Measurements from ENCODE around the gene PROKR1. TPM values are rescaled to one million over a fixed set of nuclear protein-coding genes. Genes with fewer than 3 reads are reported as not detected.
A peak's percentile ranks its signal among the peaks of the same experiment; 100 is the strongest.

The PROKR1 gene
- total and polyA plus RNA-seq, 12 donors, result 0.06 to 2.4 (median 0.43) TPM; not detected in 4

DNA sequence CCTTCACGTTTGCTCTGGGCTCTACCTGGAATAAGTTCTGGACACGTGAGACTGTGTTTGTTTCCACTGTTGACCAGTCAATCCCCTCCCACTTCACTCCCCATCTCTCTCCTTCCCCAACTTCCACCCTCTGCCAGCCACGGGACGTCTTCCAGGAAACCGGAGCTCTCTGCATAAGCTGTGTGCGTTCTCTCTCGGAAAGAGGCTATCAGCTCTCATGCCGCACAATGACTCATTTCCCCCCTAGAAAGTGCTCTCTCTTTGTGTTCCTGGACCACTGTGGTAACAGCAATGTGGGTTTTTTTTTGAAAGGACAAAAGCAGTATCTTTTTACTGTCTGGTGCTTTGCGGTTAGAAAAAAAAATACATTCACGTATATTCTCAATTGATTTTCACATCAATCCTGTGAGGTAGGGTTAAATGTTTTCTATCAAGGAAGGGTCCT, 10.2 kb downstream of the PROKR1 start:
- intact Hi-C loops (cut with DNase I), result no loop called here
- 18 to 34% (median 27%) methylated on average over 10 of the region's 10 CpGs for WGBS, 4 donors
- H3K36me3 ChIP-seq (replicated peaks in 1 of 2), result no peaks in the 10 kb centered on the region

GRCh38 chr2:68658266-68658665, 14.9 kb downstream of the PROKR1 start:
- no peaks in the 10 kb centered on the region for H3K36me3 ChIP-seq (replicated peaks in 1 of 2)
- intact Hi-C loops (cut with DNase I), result no loop called here
- TF ChIP-seq, protein P1, sequence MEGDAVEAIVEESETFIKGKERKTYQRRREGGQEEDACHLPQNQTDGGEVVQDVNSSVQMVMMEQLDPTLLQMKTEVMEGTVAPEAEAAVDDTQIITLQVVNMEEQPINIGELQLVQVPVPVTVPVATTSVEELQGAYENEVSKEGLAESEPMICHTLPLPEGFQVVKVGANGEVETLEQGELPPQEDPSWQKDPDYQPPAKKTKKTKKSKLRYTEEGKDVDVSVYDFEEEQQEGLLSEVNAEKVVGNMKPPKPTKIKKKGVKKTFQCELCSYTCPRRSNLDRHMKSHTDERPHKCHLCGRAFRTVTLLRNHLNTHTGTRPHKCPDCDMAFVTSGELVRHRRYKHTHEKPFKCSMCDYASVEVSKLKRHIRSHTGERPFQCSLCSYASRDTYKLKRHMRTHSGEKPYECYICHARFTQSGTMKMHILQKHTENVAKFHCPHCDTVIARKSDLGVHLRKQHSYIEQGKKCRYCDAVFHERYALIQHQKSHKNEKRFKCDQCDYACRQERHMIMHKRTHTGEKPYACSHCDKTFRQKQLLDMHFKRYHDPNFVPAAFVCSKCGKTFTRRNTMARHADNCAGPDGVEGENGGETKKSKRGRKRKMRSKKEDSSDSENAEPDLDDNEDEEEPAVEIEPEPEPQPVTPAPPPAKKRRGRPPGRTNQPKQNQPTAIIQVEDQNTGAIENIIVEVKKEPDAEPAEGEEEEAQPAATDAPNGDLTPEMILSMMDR (IDR thresholded peaks at IDR 0.05), result no peak
- no peak for TF ChIP-seq POLR2A (IDR thresholded peaks at IDR 0.05)
- H3K27ac ChIP-seq, result no peak overlapping the region
- H3K27me3 ChIP-seq, result peaks cover 2% of the 10 kb centered on the region
- H3K9me3 ChIP-seq (replicated peaks in 1 of 3), result no peaks in the 10 kb centered on the region
- DNase-seq, result no peak
- no peaks in the 10 kb centered on the region for H3K4me1 ChIP-seq (replicated peaks in 1 of 2)
- 55 to 68% (median 61%) methylated on average over 6 of the region's 6 CpGs for WGBS, 4 donors
- no peak overlapping the region for H3K4me3 ChIP-seq

More for the DNA sequence above, 10.2 kb downstream of the PROKR1 start:
- Histone ChIP-seq H3K27me3 (no peaks in the 10 kb centered on the region), H3K4me3 (no peak overlapping the region), H3K27ac (no peak overlapping the region), H3K4me1 (replicated peaks in 1 of 2) (no peaks in the 10 kb centered on the region), H3K9me3 (replicated peaks in 1 of 3) (no peaks in the 10 kb centered on the region)
- peak in 2 of 7 donors; percentile 27 to 38 for DNase-seq
- TF ChIP-seq POLR2A (IDR thresholded peaks at IDR 0.05), result no peak
- TF ChIP-seq, protein P1 (IDR thresholded peaks at IDR 0.05), result no peak

- H3K4me3 ChIP-seq, result no peak overlapping the region
- H3K27me3 ChIP-seq, result peaks cover 4% of the 10 kb centered on the region
- H3K27ac ChIP-seq, result no peak overlapping the region
- H3K9me3 ChIP-seq (replicated peaks in 1 of 3), result no peaks in the 10 kb centered on the region
- H3K4me1 ChIP-seq (replicated peaks in 1 of 2), result no peaks in the 10 kb centered on the region
- TF ChIP-seq, protein P1 (IDR thresholded peaks at IDR 0.05), result no peak
- no peak for TF ChIP-seq POLR2A (IDR thresholded peaks at IDR 0.05)
- intact Hi-C loops (cut with DNase I), result no loop called here
- DNase-seq, result no peak
- H3K36me3 ChIP-seq (replicated peaks in 1 of 2), result no peaks in the 10 kb centered on the region
Observed at GRCh38 chr2:68659081-68659480, 15.7 kb downstream of the PROKR1 start.

DNA sequence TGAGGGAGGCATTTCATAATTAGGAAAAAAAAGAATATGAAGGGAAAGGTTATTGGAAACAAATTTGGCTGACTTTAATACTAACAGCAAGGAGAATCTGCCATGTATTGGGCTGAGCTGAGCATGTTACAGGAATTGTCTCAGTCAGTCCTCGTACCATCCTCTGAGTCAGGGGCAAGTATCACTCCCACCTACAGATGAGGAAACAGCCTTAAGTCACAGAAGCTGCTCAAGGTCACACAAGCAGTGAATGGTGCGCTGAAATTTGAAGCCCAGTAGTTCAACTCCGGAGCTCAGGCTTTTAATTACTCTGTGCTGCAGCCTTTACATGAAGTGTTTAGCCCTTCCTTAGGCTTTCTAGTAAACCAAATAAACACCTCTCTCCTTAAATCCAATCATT, 17.3 kb downstream of the PROKR1 start:
- H3K27me3 ChIP-seq, result peaks cover 4% of the 10 kb centered on the region
- H3K4me3 ChIP-seq, result no peak overlapping the region
- intact Hi-C loops (cut with DNase I), result no loop called here
- H3K36me3 ChIP-seq (replicated peaks in 1 of 2), result no peaks in the 10 kb centered on the region
- DNase-seq, result no peak
- TF ChIP-seq POLR2A (IDR thresholded peaks at IDR 0.05), result no peak
- TF ChIP-seq, protein P1 (IDR thresholded peaks at IDR 0.05), result no peak
- H3K4me1 ChIP-seq (replicated peaks in 1 of 2), result no peaks in the 10 kb centered on the region
- no peaks in the 10 kb centered on the region for H3K9me3 ChIP-seq (replicated peaks in 1 of 3)
- WGBS, 4 donors, result 47 to 65% (median 55%) methylated on average over 3 of the region's 3 CpGs
- H3K27ac ChIP-seq, result no peak overlapping the region
